HEK293 (cell line): Measurements from ENCODE around the gene LIPH.

Experiments
- CTCF ChIA-PET: fragments of 350-600 bp; formaldehyde crosslinking; extraction: SDS; loops from one replicate; lab custom pipeline; 2021; ENCODE audit warnings: antibody characterized with exemption; lab: Yijun Ruan, JAX
- POLR2A ChIA-PET: fragments of 300-600 bp; formaldehyde crosslinking; extraction: SDS; loops from one replicate; lab custom pipeline; 2020; ENCODE audit warnings: antibody characterized with exemption, inconsistent platforms; lab: Yijun Ruan, JAX
- H3K27ac ChIP-seq: fragments of 200-500 bp; sonication (Bioruptor generic); 2 replicates; pipeline ENCODE4 v1.5.1; 2014; ENCODE audit warnings: low read depth, low read length, control low read depth, inconsistent platforms; ENCODE audit errors: extremely low read depth
- H3K36me3 ChIP-seq, 2 experiments: fragments of 200-500 bp in 1 of 2; sonication (Bioruptor generic) in 1 of 2; 1 replicate in 1 of 2; 2 replicates in 1 of 2; pipeline ENCODE4 v1.5.1; 2014 to 2017; ENCODE audit warnings: inconsistent platforms in 2 of 2, low read length in 2 of 2; ENCODE audit not compliant: control insufficient read depth in 2 of 2, insufficient read depth in 1 of 2
- H3K4me1 ChIP-seq: fragments of 200-500 bp; sonication (Bioruptor generic); 2 replicates; pipeline ENCODE4 v1.5.1; 2014; ENCODE audit warnings: mild to moderate bottlenecking, low read length, inconsistent platforms; ENCODE audit not compliant: control insufficient read depth, insufficient read depth
- H3K4me3 ChIP-seq: 2 replicates; pipeline ENCODE4 v1.5.1; 2011; ENCODE audit warnings: low read depth, mild to moderate bottlenecking, control low read depth, low read length, moderate library complexity
- H3K9me3 ChIP-seq: fragments of 200-500 bp; sonication (Bioruptor generic); 2 replicates; pipeline ENCODE4 v1.5.1; 2014; ENCODE audit warnings: low read depth, low read length, inconsistent platforms; ENCODE audit not compliant: control insufficient read depth, insufficient read depth
- GLI2 ChIP-seq: fragments of 450-650 bp; formaldehyde crosslinking; IDR thresholded peaks from 2 replicates; pipeline ENCODE4; 2017; ENCODE audit warnings: missing biosample characterization, missing genetic modification characterization, low read depth, borderline replicate concordance
- KLF10 ChIP-seq: fragments of 450-650 bp; IDR thresholded peaks from 2 replicates; pipeline ENCODE4 v1.5.1; 2018; ENCODE audit warnings: missing biosample characterization, mild to moderate bottlenecking, missing genetic modification characterization
- KLF16 ChIP-seq: fragments of 450-650 bp; formaldehyde crosslinking; IDR thresholded peaks from 2 replicates; pipeline ENCODE4 v1.5.1; 2017; ENCODE audit warnings: missing biosample characterization, missing genetic modification characterization
- KLF7 ChIP-seq: fragments of 450-650 bp; formaldehyde crosslinking; IDR thresholded peaks from 2 replicates; pipeline ENCODE4 v1.5.1; 2016; ENCODE audit warnings: missing biosample characterization, missing genetic modification characterization, borderline replicate concordance
- KLF9 ChIP-seq: fragments of 450-650 bp; formaldehyde crosslinking; IDR thresholded peaks from 2 replicates; pipeline ENCODE4 v1.5.1; 2016; ENCODE audit warnings: missing biosample characterization, missing genetic modification characterization, low read depth
- REPIN1 ChIP-seq: fragments of 450-650 bp; formaldehyde crosslinking; IDR thresholded peaks from 2 replicates; pipeline ENCODE4 v1.5.1; 2017; ENCODE audit warnings: missing biosample characterization, missing genetic modification characterization, low read depth
- SP7 ChIP-seq: fragments of 450-650 bp; formaldehyde crosslinking; IDR thresholded peaks from 2 replicates; pipeline ENCODE4 v1.5.1; 2016; ENCODE audit warnings: missing biosample characterization, missing genetic modification characterization
- ZBTB17 ChIP-seq: fragments of 450-650 bp; formaldehyde crosslinking; IDR thresholded peaks from 2 replicates; pipeline ENCODE4 v1.5.1; 2016; ENCODE audit warnings: missing biosample characterization, missing genetic modification characterization
- ZNF10 ChIP-seq: fragments of 450-650 bp; formaldehyde crosslinking; IDR thresholded peaks from 2 replicates; pipeline ENCODE4 v1.5.1; 2017; ENCODE audit warnings: missing biosample characterization, missing genetic modification characterization
- ZNF112 ChIP-seq: fragments of 450-650 bp; formaldehyde crosslinking; IDR thresholded peaks from 2 replicates; pipeline ENCODE4 v1.5.0; 2017; ENCODE audit warnings: missing biosample characterization, missing genetic modification characterization
- ZNF175 ChIP-seq: fragments of 450-650 bp; formaldehyde crosslinking; IDR thresholded peaks from 2 replicates; pipeline ENCODE4 v1.5.1; 2016; ENCODE audit warnings: missing biosample characterization, missing genetic modification characterization
- ZNF214 ChIP-seq: fragments of 450-650 bp; formaldehyde crosslinking; IDR thresholded peaks from 2 replicates; pipeline ENCODE4 v1.5.1; 2017; ENCODE audit warnings: missing biosample characterization, mild to moderate bottlenecking, missing genetic modification characterization, borderline replicate concordance
- ZNF324 ChIP-seq: fragments of 450-650 bp; formaldehyde crosslinking; IDR thresholded peaks from 2 replicates; pipeline ENCODE4 v1.5.1; 2016; ENCODE audit warnings: missing biosample characterization, missing genetic modification characterization
- ZNF335 ChIP-seq: fragments of 450-650 bp; formaldehyde crosslinking; conservative IDR thresholded peaks from 2 replicates; pipeline ENCODE4 v1.5.1; 2016; ENCODE audit warnings: missing biosample characterization, missing genetic modification characterization
- ZNF416 ChIP-seq: fragments of 450-650 bp; formaldehyde crosslinking; IDR thresholded peaks from 2 replicates; pipeline ENCODE4 v1.5.1; 2016; ENCODE audit warnings: missing biosample characterization, missing genetic modification characterization
- ZNF423 ChIP-seq: fragments of 450-650 bp; formaldehyde crosslinking; IDR thresholded peaks from 2 replicates; pipeline ENCODE4 v1.5.1; 2016; ENCODE audit warnings: missing biosample characterization, missing genetic modification characterization
- ZNF449 ChIP-seq: fragments of 450-650 bp; formaldehyde crosslinking; IDR thresholded peaks from 2 replicates; pipeline ENCODE4 v1.5.1; 2017; ENCODE audit warnings: missing biosample characterization, mild to moderate bottlenecking, missing genetic modification characterization, moderate library complexity
- ZNF518A ChIP-seq: fragments of 450-650 bp; formaldehyde crosslinking; conservative IDR thresholded peaks from 2 replicates; pipeline ENCODE4 v1.5.1; 2016; ENCODE audit warnings: low read depth, missing biosample characterization, missing genetic modification characterization
- ZNF560 ChIP-seq: fragments of 450-650 bp; formaldehyde crosslinking; IDR thresholded peaks from 2 replicates; pipeline ENCODE4 v1.5.1; 2017; ENCODE audit warnings: missing biosample characterization, missing genetic modification characterization, borderline replicate concordance
- ZNF571 ChIP-seq: fragments of 450-650 bp; formaldehyde crosslinking; IDR thresholded peaks from 2 replicates; pipeline ENCODE4 v1.5.0; 2017; ENCODE audit warnings: missing biosample characterization, missing genetic modification characterization
- ZNF624 ChIP-seq: fragments of 450-650 bp; formaldehyde crosslinking; IDR thresholded peaks from 2 replicates; pipeline ENCODE4 v1.5.1; 2017; ENCODE audit warnings: missing biosample characterization, missing genetic modification characterization
- ZSCAN30 ChIP-seq: fragments of 450-650 bp; IDR thresholded peaks from 2 replicates; pipeline ENCODE4 v1.5.1; 2018; ENCODE audit warnings: missing biosample characterization, mild to moderate bottlenecking, missing genetic modification characterization, moderate library complexity
- ZXDB ChIP-seq: fragments of 450-650 bp; formaldehyde crosslinking; IDR thresholded peaks from 2 replicates; pipeline ENCODE4 v1.5.1; 2016; ENCODE audit warnings: missing biosample characterization, missing genetic modification characterization
- TF ChIP-seq, protein P1 (sequence below): fragments of 450-650 bp; formaldehyde crosslinking; IDR thresholded peaks from 2 replicates; pipeline ENCODE4 v1.5.1; 2016; ENCODE audit warnings: missing biosample characterization, missing genetic modification characterization, low read depth
- TF ChIP-seq, protein P2 (sequence below): fragments of 450-650 bp; IDR thresholded peaks from 2 replicates; pipeline ENCODE4 v1.5.1; 2018; ENCODE audit warnings: missing biosample characterization, missing genetic modification characterization

Gene LIPH

GRCh38 chr3:185517387-185518130, 34.8 kb downstream of the LIPH start:
- ChIA-PET CTCF (no interaction called here), POLR2A (no interaction called here)
- Histone ChIP-seq H3K9me3 (no peaks in the 10 kb centered on the region), H3K4me1 (no peaks in the 10 kb centered on the region), H3K4me3 (no peak overlapping the region), H3K36me3 (no peaks in the 10 kb centered on the region), H3K27ac (no peak overlapping the region)
- no peak for TF ChIP-seq ZNF518A (tag by site-specific recombination)
- TF ChIP-seq ZNF112, result no peak
- TF ChIP-seq ZNF335 (tag by site-specific recombination), result no peak
- no peak for TF ChIP-seq ZNF324 (tag by site-specific recombination)
- no peak for TF ChIP-seq REPIN1 (tag by site-specific recombination)
- no peak for TF ChIP-seq ZNF449 (tag by site-specific recombination)
- no peak for TF ChIP-seq KLF16 (tag by site-specific recombination)
- no peak for TF ChIP-seq ZNF214
- TF ChIP-seq GLI2 (tag by site-specific recombination), result no peak

DNA sequence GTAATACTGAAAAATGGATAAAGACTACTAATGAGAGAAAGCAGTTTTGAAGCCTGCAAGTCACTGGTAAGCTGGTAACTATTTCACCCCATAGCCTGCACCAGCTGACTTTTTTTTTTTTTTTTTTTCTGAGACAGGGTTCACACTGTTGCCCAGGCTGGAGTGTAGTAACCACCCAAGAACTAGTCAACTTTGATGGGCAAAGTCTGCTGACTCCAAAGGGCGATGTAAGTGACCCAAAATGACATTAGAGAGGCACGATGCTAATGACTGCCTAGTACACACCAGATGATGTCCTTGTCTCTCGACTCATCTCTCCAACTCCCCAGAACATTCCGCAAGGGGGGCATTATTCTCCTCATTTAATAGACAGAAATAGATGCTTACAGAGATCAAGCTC, 40.7 kb downstream of the LIPH start:
- Histone ChIP-seq H3K4me1 (no peaks in the 10 kb centered on the region), H3K4me3 (no peak overlapping the region), H3K9me3 (no peaks in the 10 kb centered on the region), H3K36me3 (no peaks in the 10 kb centered on the region), H3K27ac (no peak overlapping the region)
- CTCF ChIA-PET, result interaction anchor here (0.6 kb wide), 1 partner anchor 106 kb away, joined by 3 read pairs; no protein-coding TSS in a partner anchor
- POLR2A ChIA-PET, result no interaction called here
- TF ChIP-seq ZXDB (no peak), ZNF624 (tag by site-specific recombination) (no peak), ZNF175 (tag by site-specific recombination) (no peak), ZBTB17 (tag by site-specific recombination) (no peak), KLF7 (no peak), ZNF423 (no peak), ZNF10 (tag by site-specific recombination) (no peak), KLF10 (tag by site-specific recombination) (no peak), ZNF560 (tag by site-specific recombination) (no peak), KLF9 (tag by site-specific recombination) (no peak), ZSCAN30 (tag by site-specific recombination) (no peak), ZNF571 (tag by site-specific recombination) (no peak), SP7 (tag by site-specific recombination) (no peak), ZNF416 (tag by site-specific recombination) (no peak)
- TF ChIP-seq, protein P1, sequence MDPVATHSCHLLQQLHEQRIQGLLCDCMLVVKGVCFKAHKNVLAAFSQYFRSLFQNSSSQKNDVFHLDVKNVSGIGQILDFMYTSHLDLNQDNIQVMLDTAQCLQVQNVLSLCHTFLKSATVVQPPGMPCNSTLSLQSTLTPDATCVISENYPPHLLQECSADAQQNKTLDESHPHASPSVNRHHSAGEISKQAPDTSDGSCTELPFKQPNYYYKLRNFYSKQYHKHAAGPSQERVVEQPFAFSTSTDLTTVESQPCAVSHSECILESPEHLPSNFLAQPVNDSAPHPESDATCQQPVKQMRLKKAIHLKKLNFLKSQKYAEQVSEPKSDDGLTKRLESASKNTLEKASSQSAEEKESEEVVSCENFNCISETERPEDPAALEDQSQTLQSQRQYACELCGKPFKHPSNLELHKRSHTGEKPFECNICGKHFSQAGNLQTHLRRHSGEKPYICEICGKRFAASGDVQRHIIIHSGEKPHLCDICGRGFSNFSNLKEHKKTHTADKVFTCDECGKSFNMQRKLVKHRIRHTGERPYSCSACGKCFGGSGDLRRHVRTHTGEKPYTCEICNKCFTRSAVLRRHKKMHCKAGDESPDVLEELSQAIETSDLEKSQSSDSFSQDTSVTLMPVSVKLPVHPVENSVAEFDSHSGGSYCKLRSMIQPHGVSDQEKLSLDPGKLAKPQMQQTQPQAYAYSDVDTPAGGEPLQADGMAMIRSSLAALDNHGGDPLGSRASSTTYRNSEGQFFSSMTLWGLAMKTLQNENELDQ (tag by site-specific recombination), result no peak
- TF ChIP-seq, protein P2, sequence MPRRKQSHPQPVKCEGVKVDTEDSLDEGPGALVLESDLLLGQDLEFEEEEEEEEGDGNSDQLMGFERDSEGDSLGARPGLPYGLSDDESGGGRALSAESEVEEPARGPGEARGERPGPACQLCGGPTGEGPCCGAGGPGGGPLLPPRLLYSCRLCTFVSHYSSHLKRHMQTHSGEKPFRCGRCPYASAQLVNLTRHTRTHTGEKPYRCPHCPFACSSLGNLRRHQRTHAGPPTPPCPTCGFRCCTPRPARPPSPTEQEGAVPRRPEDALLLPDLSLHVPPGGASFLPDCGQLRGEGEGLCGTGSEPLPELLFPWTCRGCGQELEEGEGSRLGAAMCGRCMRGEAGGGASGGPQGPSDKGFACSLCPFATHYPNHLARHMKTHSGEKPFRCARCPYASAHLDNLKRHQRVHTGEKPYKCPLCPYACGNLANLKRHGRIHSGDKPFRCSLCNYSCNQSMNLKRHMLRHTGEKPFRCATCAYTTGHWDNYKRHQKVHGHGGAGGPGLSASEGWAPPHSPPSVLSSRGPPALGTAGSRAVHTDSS (tag by site-specific recombination), result no peak
